Fibroblast of skin of left quadriceps (primary cell): ENCODE results near the gene RNF26.

Experiments used
- DNase-seq, 2 experiments: peaks; one replicate each; pipeline ENCODE4 v3.0.0-alpha.2; 2013; ENCODE audit warnings: low read depth in 2 of 2

RNF26 gene

DNA sequence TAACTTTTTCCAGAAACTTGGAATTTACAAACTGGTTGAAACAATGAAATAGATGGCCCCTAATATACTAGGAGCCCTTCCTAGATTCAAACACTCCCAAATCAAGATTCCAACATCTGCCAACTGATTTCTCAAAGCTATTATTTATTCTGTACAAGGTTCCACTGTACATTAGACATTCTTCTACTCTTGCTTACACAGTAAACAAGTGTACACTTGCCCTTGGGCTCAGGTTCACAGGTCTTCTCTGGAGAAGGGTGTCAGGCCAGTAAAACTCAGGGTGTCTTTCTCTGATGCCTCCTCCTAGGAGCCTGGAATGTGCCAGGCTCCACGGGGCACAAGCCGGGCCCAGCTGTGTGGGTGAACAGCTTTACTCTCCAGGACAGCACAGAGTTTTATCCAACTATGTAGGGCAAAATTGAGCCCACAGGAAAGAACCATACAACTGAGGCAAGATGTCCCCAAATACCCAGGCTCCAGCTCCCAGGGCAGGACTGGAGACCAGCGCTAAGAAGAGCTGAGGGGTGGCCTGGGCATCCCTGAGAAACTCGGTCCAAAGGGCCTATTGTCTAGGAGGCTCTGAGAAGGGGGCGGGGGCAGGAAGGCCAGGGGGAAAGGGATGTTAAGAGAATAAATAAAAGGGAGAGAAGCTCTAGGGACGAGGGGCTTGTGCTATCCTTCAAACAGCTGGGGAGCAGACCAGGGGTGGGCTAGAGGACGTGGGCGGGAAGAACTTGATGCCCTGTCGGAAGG lies 20.9 kb downstream of the RNF26 start:
- no peak for DNase-seq

DNA sequence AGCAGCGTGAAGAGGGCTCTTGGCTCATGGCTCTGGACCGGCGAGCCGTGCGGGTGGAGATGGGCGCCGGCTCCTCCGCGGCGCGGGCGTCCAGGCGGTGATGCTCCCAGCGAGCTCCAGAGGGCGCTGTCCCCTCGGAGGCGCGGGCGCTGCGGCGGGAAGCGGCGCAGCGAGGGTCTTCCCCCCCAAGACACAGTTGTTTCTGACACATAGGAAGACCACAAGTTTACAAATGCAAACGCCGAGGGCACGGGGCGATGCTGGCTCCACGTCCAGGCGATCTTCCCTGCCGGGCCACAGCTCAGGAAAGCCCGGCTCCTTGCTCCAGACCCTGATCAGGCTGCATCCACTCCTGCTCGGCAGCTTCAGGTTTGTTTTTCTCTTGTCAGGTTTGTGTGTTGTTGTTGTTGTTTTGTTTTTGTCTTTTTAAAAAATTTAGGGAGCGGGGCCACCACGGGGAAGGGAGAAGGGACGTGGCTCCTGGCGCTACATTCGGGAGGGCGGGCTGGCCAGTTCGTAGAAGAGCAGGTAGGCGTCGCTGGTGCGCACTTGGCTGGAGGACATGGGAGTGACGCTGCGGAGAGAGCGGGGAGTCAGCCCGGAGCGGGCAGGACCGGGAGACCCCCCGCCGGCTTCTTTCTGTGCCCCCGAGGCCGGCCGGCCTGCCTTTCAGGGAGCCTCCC lies 22.2 kb downstream of the RNF26 start:
- no peak for DNase-seq

DNA sequence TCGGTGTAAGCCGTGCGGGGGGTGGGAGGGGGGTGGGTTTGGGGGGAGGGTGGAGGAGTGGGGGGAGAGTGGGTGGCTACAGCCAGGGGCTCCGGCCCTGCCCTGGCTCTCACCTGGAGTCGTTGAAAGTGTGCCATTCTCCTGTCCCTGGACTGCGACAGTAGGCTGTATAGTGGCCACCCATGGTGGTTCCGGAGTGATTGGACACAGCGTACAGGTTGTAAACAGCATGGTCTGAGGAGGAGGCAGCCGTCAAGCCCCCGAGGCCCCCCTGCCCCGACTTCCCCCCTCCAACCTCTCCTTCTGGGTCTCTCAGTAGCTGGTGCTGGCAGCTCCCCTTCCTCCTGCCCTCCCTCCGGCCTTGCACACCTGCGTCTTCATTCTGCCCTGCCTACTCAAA lies 22.7 kb downstream of the RNF26 start:
- DNase-seq = no peak

DNA sequence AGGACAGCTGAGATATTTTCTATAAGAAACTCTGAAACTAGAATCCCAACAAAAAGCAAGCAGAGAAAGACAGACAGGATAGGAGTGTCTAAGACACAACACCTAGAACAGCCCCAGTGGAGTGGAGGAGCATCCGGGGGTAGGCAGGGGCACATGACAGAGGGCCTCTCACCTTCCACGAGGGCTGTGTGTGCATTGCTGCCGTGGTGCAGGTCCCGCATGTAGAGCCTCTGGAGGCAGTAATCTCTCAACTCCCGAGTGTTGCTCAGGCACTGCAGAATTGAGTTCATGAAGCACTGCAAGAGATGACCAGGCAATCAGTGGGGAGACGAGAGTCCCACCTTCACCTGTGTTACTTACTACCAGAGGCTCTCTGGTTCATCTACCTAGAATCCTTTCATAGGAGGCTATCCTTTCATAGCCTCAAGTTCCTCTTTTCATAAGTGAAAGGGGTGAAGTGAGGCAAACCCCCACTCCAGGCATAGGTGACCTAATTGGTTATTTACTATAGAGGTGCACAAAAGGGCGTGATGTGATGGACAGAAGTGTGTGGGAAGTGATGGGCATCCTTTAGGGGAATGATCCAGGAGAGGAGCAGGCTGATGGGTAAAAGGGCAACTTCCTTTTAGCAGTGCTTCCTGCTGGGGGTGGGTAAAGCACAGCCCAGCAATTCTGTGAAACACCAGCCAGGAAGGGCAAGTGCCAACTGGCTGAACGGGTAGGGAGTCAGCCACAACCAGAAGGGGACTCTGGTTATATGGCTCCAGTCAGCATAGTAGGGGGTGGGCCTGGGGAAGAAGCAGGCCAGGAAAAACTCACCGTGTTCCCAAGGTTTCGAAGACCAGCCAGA lies 25.3 kb downstream of the RNF26 start:
- DNase-seq = no peak

DNA sequence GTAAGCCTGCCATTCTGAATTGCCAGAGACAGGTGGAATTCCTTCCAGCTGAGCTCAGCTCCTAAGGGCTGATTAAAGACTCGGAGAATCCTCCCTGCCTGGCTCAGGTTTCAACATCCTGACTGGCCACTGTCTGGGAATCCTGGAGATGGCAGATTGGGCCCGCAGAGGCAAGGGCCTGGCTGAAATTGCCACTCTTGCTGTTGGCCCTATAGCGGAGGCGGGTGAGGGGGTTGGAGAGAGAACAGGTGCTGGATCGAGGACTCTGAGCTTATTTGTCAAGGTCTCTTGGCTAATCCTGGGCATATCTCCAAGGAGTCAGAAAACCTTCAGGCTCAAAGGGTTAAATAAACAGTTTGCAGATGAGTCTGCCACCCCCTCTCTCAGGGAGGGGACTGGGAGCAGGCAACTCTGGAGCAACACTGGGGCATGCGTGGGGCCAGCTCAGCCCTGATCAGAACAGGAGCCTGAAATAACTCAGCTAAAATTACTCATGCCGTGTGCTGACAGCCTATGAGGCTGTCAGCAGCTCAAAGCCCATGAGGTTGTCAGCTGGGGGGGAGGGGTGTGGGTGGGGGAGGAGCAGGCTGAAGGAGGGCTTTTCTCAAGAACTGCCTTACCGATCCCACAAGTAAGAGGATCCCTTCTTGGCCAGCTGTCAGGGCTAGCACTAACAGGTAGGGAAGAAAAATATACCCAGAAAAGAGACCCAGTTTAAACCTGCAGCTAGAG lies 26.9 kb downstream of the RNF26 start:
- no peak for DNase-seq

DNA sequence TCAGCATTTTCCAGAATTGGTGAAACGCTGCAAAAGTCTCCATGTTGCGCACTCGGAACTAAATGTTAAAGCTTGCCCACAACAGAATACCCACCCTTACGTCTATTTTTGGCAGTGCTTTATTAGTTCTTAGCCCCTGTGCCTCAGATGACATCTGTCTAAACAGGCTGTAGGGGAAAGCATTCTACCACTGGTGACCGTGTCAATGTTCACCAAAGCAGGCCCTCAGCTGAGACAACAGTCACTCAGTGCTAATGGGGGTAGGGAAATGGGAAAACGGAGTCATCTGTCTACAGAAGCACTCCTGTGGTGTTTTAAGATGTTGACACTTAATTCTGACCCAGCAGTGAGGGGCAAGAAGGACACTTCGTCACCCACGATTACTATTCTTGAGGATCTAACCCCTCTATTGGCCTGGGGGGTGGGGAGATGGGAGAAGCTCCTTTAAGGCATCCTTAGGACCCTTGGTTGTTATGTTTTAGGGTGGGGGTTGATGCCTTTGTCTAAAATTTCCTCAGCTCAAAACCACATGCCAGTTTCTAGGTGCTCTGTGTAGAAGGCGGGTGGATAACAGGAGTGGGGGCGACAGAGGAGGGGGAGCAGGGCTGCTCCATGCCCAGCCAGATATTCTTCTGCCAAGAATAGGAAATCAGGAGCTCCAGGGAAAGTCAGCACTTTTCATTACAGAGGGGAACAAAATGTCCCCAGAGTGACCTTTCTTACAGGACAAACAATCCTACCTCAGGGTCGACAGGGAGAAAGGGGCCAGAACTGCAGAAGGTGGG lies 27.8 kb downstream of the RNF26 start:
- DNase-seq = no peak

DNA sequence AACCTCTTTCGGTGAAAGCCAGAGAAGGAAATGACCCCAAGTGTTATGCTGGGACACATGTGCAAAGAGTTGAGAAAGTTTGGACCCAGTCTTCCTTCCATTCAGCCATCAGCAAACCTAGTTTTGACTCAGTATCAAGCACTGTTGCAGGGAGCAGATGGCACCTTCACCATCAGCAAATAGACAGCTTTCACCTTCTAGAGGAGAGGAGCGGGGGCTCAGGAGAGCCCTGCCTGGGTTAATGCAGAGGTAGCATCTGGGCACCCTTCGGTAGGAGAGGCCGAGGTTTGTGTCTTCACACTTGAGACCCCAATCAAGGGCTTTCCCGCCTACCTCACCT lies 28.4 kb downstream of the RNF26 start:
- no peak for DNase-seq

DNA sequence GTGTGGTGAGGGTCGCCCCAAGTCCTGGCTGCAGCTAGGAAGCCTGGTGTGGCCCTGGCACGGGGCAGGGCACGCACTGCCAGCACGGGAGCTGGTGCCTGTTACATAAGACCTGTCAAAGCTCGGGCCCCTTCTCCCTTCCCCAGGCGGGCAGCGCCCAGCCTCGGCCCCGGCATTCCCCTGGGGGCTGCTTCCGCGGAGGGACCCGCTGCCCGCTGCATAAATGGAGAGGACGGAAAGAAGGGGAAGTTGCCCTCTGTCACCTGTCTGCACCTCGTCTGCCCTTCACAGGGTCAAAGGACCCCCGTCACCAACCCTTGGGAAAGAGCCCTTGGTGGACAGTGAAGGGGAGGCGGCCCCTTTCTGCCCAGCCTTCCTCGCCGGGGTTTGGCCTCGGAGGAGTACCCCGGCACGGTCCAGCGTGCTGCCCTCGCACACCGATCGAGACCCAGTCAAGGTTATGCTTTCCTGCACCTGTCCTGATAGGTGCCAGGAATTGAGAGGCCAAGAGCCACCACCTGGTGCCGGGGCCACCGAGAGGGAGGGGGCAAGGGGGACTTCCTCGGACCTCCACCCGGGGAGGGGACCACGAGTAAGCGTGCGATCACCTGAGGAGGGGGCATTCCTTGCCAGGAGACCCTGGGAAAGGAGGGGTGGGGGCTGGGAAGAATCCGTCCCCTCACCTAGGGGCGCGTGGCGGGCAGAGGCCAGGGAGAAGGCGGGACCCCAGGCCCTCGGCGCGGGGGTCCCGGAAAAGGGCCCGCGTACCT lies 28.9 kb downstream of the RNF26 start:
- no peak for DNase-seq

DNA sequence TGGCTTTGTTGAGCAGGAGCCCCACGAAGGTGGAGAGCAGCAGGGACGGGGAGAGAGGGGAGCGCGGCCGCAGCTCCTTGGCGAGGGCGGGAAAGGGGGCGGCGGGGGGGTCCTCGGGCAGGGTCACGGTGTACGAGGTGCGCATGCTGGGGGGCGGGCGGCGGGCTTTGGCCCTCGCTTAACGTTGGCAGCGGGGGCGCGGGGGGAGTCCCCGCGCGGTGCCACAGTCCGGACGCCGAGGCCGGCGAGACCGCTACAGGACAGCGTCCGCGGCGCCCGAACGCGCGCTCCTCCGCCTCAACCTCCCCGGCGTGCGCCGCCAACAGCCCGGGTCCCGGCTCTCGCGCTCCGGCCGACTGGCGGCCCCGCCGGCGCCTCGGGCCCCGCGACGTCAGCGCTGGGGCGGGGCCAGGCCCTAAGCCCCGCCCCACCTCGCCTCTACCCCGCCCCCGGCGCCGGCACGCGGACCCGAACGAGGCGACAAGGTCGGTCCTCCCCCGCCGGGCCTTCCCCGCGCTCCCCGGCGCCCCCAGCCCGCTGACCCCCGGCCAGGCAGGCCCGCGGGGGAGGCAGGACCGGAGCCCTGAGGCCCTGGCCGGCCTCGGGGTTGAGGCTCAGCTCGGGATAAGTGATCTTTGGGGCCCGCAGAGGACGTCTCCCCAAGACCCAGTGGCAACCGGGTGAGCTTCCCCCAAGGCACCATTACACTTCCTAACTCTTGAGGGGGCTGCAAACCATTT lies 29.7 kb downstream of the RNF26 start:
- no peak for DNase-seq

DNA sequence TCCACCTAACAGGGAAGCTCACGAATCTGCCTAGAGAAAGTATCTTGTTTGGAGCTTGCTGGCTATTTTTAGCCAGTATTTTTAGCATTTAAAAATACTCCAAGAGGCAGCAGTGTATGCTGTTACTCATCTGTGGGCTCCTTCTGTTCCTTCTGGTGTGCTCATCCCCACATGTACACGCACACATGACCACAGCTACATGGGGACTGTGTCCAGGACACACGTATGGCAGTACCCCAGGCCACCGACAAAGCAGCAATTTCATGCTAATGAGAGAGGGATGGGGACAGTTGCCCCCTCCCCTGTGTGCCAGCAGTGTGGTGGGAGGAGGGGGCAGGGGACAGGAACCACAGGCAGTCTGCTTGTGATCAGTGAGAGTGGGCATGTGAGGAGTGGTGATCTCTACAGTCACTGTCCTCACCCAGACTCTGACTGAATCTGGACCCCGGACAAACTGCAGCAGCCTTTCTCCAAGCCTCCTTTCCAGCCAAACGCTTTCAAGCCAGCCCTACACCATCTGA lies 30.8 kb downstream of the RNF26 start:
- no peak for DNase-seq

DNA sequence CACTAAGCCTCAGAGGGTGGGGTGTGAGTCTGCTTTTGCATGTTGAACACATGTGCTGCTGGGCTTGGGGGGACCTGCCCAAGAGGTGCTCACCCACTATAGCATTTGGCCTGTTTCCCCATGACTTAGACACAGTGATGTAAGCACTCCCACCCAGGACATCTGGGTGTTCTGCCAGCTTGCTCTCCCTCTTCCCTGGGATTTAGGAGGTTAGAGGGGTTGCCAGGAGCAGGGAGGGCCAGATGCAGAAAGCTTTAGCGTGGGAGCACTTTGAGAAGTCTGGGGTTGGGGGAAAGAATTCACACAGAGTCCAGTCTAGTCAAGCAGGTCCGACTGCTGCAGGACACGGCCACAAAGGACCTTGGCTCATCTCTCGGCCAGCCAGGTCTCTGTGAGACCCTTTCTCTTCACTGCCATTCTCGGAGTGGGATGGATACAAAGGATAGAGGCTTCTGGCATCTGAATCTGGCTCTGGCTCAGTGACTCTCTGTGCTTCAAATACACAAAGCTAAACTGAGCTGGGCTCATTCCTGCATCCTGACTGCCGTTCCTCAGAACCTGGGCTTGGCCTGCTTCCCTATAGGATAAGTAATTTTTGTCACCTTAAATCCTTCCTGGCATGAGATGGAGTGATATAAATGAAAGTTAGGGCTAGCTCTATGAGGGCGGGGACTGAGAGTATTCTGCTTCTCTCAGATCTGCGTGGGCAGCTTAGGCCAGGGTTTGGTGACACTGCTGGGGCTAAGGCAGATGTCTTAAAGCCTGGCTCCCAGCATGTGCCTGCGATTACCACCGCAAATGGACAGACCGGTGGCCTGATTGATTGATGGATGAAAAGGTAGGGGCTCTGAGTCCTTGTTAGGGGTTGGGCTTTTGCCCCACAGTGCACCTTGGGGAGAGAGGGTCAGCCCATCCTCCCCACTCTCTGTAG lies 32.6 kb downstream of the RNF26 start:
- DNase-seq = no peak

DNA sequence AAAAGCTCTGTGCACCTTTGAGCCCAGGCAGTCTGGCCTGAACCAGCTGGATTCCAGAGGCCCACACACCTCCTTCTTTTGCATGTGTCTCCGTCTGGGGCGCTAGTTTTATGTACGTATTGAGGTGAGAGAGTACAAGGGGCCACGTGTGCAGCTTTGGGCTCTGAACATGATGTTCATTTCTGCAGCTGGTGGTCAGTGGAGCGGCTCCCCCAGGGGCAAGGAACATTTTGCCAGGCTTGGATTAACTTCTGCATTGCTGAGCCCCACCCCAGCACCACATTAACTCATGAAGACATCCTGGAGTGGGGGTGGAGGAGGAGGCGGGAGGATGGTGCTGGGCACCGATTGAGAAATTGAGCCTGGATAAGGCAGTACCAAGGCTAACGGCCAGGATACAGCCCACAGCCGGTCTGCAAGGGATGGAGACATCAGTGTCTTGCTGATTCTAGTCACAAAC lies 33.4 kb downstream of the RNF26 start:
- no peak for DNase-seq

DNA sequence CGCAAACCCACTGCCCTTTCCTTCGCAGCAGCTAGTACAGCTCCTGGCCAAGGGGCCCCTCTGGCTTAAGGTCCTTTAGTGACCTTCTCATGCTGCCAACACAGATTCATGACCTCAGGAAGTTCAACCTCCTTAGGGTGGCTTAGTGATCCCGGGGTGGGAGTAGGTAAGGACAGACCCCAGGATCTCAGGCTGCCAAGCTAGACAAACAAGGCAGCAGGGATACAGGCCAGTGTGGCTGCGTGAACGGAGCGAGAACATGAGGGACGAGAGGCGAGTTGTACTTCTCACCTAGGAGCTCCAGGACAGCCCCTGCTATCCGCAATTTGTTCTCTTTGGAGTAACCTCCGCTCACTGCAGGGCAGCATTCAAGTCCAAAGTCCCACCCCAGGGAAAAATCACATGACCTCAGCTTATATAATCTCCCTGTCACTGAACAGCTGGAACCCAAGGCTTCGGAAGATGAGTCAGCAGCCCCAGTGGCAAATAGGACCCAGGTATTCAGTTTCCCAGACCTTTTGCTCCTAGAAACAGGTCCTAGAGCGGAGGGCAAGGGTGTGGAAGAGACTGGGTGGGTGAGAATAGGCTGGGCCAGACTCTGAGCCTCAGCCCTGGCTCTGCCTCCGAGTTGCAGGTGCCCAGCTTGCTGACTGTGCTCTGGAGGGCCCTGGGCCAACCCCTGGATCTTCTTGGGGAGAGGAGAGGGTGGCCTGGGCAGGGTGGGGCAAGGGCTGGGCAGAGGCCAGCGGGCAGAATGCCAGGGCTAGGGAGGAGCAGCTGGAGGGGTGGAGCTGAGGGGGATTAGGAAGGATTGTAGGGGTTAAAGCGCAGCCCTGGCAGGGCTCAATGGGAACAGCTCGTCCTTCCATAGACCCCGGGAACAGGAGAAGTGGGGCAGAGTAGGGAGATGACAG lies 34.1 kb downstream of the RNF26 start:
- DNase-seq = no peak

DNA sequence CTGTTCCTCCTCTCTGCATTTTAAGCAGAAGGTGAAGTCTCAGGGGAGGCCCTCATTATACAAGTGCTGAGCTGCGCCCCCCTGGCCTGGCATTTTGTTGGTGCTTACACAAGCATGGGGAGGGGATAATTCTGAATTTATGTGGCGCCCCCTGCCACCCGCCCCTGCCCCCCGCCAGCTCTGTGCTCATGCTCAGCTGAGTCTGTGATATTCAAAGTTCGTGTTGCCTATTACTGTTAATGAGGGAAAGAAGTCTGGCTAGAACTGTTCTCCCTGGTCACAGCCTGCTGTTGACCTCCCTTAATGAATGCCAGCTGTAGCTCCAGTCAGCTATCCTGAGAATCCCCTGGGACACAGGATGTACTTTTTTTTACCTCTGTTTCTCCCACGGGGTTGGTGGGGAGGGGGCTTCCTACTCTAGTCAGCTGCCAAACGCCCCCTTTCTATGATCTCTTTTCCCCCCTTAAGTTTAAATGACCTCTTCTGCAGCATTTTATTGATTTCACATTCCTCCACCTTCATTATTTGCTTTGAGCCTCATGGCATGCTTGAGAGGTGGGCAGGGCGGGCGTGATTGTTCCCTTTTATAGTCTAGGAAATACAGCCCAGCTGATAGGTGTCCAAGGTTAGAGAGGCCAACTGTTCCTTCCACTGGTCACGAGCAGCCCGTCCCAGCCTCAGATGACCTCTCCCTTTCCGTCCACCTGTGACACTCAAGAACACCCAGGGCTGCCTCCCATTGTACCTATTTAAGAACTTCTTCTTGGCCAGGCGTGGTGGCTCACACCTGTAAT lies 35.0 kb downstream of the RNF26 start:
- no peak for DNase-seq

DNA sequence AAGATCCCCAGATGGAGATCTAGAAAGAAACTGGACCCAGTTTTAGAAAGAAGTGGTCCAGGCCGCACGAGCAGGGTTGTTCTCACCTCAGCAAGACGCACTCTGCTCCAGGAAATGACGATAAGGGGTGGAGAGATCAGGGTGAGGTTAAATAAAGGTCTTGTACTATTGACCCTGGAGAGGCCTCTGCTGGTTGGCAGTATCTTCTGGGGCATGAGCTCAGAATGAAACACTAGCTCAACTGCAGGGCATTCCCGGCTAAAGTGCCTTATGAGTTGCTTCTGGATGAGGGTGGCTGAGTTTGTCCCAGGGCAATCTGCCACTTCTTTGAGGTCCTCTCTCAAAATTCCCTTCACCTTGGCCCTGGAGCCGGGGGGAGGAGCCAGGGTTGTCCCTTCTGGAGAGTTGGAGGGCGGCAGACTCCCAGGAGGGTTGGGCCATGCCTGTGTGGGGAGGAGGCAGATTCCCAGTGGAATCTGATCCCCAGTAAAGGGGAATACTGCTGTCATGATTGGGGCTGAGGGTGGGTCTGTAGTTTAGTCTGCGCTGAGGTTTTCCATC lies 36.2 kb downstream of the RNF26 start:
- DNase-seq = no peak

DNA sequence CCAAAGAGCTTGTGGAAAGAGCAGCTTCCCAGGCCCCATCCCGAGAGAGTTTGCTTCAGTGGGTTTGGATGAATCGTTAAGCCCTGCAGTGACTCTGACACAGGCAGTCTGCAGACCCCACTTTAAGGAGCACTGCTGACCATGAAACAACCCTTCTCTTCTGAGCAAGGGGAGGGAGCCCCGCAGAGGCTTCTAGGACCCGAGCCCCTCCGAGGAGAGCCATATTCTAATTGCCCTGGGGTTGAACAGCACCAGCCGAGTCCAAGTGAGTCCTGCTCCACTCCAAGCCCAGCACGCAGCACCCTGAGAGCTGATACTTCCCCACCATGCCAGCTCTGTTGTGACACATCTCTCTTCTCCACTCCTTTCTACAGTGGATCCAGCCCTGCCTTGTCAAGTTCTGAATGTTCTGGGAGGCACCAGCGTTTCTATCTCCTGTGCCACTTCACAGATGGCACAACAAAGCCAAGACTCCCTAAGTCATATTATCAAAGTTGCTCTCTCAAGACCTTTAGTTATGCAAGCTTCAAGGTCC lies 36.8 kb downstream of the RNF26 start:
- no peak for DNase-seq
